Activated T-helper 2 cell treated with anti-CD3 and anti-CD28 coated beads, Interferon-gamma antibody, Interleukin-2, Interleukin-4, amounts not matched to agents 10 μg/mL and 5 μg/mL and 100 μg/mL, durations not matched to agents 14 hours and 24 hours and 36 hours (primary cell): ENCODE measurements around the gene C7orf57. TPM values are rescaled to one million over a fixed set of nuclear protein-coding genes. Genes with fewer than 3 reads are reported as not detected.
A peak's percentile ranks its signal among the peaks of the same experiment; 100 is the strongest.

ENCODE experiments used
- DNase-seq: peaks from one replicate; pipeline ENCODE4 v3.0.0; 2021; ENCODE audit warnings: low spot score
- H3K27ac Mint-ChIP-seq: one replicate; pipeline ENCODE4 v1.8.0; 2021; ENCODE audit warnings: mixed read lengths
- H3K27me3 Mint-ChIP-seq: one replicate; pipeline ENCODE4 v1.8.0; 2021; ENCODE audit warnings: low read depth, mixed read lengths
- H3K36me3 Mint-ChIP-seq: one replicate; pipeline ENCODE4 v1.8.0; 2021; ENCODE audit warnings: low read depth, mixed read lengths
- H3K4me1 Mint-ChIP-seq: one replicate; pipeline ENCODE4 v1.8.0; 2021; ENCODE audit warnings: low read depth, mixed read lengths
- H3K4me3 Mint-ChIP-seq: one replicate; pipeline ENCODE4 v1.8.0; 2021; ENCODE audit warnings: low read depth, mild to moderate bottlenecking, moderate library complexity, mixed read lengths
- H3K9me3 Mint-ChIP-seq: one replicate; pipeline ENCODE4 v1.8.0; 2021; ENCODE audit warnings: mixed read lengths
- intact Hi-C: fragments of 100-400 bp; cut with micrococcal nuclease; formaldehyde crosslinking; loops from one replicate; pipeline ENCODE4 v1.15.1; 2023
- total RNA-seq: library from RNA; stranded (reverse); gene quantifications from 2 replicates; pipeline ENCODE4 v1.2.3, GENCODE V29; 2022

The C7orf57 gene
- total RNA-seq, 1 donor from 2014 or later: 0.11 TPM

DNA sequence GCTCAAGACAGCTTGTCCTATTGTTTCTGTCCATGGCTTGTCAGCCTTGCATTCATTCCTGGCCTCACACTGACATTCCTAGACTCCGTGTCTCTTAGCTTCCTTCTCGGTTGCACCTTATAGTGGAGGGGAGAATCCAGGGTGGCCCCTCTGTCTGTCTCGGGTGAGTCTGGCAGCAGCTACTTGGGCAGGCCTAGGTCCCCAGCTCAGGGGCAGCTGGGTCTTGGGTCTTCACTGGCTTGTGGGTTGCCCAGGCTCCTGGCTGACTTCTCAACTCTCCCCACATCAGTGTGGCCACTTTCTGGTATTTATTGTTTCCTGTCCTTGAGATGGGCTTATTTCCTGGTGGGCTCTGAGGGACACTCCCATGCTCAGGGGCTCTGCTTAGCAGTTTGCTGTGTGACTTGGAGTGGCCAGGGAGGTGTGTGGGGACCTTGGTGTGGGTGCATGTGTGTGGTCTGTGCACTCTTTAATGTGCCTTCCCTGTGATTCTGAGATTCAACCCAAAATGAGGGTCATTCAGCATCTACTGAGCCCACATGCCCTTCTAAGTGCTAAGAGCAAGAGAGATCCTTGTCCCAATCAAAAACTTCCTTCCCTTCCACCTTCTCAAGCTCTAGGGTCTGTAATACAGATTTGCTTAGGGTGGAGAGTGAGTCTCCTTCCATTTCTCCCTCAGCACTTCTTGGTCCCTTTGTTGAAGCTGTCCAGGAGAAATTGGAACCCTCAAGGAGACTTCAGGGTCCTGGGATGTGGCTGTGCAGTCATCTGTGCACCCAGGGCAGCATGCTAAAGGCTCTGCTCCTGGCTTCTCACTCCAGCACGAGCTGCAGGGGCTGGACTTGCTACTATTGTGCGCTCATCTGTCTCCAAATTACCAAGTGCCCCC, 73.9 kb downstream of the C7orf57 start:
- no peak overlapping the region for H3K27ac Mint-ChIP-seq
- intact Hi-C loops: no loop called here
- H3K4me1 Mint-ChIP-seq: peaks cover 9% of the 10 kb centered on the region
- no peak overlapping the region for H3K4me3 Mint-ChIP-seq
- peaks cover 47% of the 10 kb centered on the region for H3K36me3 Mint-ChIP-seq
- no peaks in the 10 kb centered on the region for H3K9me3 Mint-ChIP-seq
- DNase-seq: no peak
- no peaks in the 10 kb centered on the region for H3K27me3 Mint-ChIP-seq

DNA sequence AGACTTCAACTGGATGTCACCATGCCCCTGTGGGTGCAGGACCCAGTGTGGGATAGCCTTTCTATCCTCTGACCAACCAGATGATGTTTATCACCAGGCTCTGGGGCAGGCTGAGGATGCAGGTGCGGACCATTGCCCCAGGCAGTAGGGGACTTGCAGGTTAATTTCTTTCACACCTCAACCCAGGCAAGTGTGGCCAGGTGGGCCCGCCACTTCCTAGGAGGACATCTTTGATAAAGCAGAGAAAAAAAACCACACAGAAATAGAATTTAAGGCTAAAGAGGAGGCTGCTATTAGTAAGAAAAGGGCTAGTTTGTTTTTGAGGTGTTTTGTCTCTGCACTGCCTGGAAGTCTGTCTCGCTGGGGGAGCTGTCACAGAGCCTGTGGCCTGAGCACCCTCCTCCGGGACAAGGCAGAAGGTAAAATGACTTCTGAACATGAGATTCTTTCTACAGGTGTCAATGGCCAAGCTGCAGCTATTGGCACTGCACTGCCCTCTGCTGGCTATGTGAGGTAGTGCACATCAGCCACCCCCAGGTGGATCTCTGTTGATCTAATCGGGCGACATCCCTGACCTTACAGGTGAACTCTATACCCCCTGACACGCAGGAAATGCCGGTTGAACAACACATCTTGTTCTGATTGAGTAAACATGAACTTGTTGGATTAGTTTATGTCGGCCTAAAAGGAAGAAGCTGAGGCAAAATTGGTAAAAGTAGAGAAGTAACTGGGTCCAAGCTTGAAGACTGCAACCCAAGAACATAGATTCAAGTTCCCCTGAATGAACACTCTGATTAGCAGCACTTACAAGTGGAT, 74.7 kb downstream of the C7orf57 start:
- Mint-ChIP-seq H3K36me3 (peaks cover 39% of the 10 kb centered on the region), H3K4me3 (no peak overlapping the region), H3K27me3 (no peaks in the 10 kb centered on the region), H3K9me3 (no peaks in the 10 kb centered on the region), H3K27ac (no peak overlapping the region), H3K4me1 (peaks cover 9% of the 10 kb centered on the region)
- intact Hi-C loops: loop anchor here (1.0 kb wide), 4 partner anchors 13 to 165 kb away; partner anchors contain the start of gene HUS1
- DNase-seq: peak; percentile 75

DNA sequence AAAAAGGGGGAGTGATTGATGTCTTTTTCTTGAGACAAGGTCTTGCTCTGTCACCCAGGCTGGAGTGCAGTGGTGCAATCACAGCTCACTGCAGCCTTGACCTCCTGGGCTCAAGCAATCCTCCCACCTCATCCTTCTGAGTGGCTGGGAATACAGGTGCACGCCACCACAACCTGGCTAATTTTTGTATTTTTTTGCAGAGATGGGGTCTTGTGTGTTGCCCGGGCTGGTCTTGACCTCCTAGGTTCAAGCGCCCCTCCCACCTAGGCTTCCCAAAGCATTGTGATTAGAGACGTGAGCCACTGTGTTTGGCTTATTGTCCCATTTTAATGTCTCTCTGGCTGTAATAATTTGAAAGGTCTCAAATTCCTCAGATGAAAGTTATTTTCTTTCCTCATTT, 75.5 kb downstream of the C7orf57 start:
- no peak overlapping the region for H3K27ac Mint-ChIP-seq

More for the DNA sequence above, 75.5 kb downstream of the C7orf57 start:
- Mint-ChIP-seq H3K4me3 (no peak overlapping the region), H3K4me1 (peaks cover 9% of the 10 kb centered on the region), H3K36me3 (peaks cover 32% of the 10 kb centered on the region), H3K9me3 (no peaks in the 10 kb centered on the region), H3K27me3 (no peaks in the 10 kb centered on the region)
- intact Hi-C loops: loop anchor here (1.0 kb wide), 4 partner anchors 14 to 166 kb away; partner anchors contain the start of gene HUS1
- DNase-seq: no peak

Other genes starting within 250 kb of the C7orf57 start
- gene PKD1L1, start 87.1 kb upstream of the C7orf57 start, total RNA-seq: 0.11 and 1.1 TPM in 2 replicates
- gene HUS1, start 55.9 kb upstream of the C7orf57 start, total RNA-seq: 33.8 and 36.6 TPM in 2 replicates
- not detected in 2 replicates for gene SUN3, start 6.4 kb upstream of the C7orf57 start, total RNA-seq
- gene UPP1, start 53.7 kb downstream of the C7orf57 start, total RNA-seq: 48.9 and 52.9 TPM in 2 replicates
- gene ABCA13, start 135.9 kb downstream of the C7orf57 start, total RNA-seq: 0.02 and 0.32 TPM in 2 replicates